ENCODE data around the gene GPR65.

DNA sequence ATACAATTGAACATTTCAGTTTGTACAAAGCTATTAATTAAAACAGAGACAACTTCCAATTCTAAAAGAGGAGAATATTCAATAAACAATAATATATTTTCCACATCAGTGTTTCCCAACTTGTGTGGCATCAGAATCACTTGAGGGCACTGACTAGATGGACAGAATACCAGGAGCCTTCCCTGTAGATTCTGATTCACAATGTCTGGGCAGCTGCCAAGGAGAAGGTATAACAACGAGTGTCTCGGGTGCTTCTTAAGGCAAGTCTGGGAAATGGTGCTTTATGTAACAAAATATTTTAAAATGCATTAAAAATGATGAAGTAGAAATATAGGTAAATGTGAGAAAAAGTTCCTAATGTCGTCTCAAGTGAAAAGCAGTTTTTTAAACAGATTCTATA lies 38.1 kb upstream of the GPR65 start:
- TF ChIP-seq EZH2 (IDR thresholded peaks at IDR 0.05; ENCODE audit: borderline replicate concordance, low read depth, low read length, severe bottlenecking), result no peak
- TF ChIP-seq, protein P1, sequence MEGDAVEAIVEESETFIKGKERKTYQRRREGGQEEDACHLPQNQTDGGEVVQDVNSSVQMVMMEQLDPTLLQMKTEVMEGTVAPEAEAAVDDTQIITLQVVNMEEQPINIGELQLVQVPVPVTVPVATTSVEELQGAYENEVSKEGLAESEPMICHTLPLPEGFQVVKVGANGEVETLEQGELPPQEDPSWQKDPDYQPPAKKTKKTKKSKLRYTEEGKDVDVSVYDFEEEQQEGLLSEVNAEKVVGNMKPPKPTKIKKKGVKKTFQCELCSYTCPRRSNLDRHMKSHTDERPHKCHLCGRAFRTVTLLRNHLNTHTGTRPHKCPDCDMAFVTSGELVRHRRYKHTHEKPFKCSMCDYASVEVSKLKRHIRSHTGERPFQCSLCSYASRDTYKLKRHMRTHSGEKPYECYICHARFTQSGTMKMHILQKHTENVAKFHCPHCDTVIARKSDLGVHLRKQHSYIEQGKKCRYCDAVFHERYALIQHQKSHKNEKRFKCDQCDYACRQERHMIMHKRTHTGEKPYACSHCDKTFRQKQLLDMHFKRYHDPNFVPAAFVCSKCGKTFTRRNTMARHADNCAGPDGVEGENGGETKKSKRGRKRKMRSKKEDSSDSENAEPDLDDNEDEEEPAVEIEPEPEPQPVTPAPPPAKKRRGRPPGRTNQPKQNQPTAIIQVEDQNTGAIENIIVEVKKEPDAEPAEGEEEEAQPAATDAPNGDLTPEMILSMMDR (IDR thresholded peaks at IDR 0.05; ENCODE audit: borderline replicate concordance, extremely low read depth, low read length, poor library complexity, severe bottlenecking), result no peak

Measured in DND-41 (cell line).